GM12878 (cell line): ENCODE results near the gene PUSL1. TPM values are rescaled to one million over a fixed set of nuclear protein-coding genes. Genes with fewer than 3 reads are reported as not detected.
A peak's percentile ranks its signal among the peaks of the same experiment; 100 is the strongest.

Experiments
- ASH2L ChIP-seq: fragments of 300-600, 200-600 bp; sonication (generic); IDR thresholded peaks from 2 replicates; pipeline ENCODE4 v1.6.1; 2017; ENCODE audit warnings: low read depth, mild to moderate bottlenecking, borderline replicate concordance
- BACH1 ChIP-seq: fragments of 450-650 bp; IDR thresholded peaks from 2 replicates; pipeline ENCODE4 v1.6.1; 2017; ENCODE audit warnings: mild to moderate bottlenecking, borderline replicate concordance
- CUX1 ChIP-seq: IDR thresholded peaks from 2 replicates; pipeline ENCODE4 v1.6.1; 2012; ENCODE audit warnings: improper control_type of control experiment, low read depth, low read length; ENCODE audit not compliant: insufficient replicate concordance
- DPF2 ChIP-seq: fragments of 450-650 bp; IDR thresholded peaks from 2 replicates; pipeline ENCODE4 v1.6.1; 2017; ENCODE audit warnings: mild to moderate bottlenecking
- FOS ChIP-seq: IDR thresholded peaks from 3 replicates; pipeline ENCODE4 v1.6.1; 2011; ENCODE audit warnings: borderline replicate concordance; ENCODE audit not compliant: insufficient read length; ENCODE audit errors: extremely low read depth
- HDAC6 ChIP-seq: fragments of 200-600 bp; sonication (generic); IDR thresholded peaks from one replicate; pipeline ENCODE4 v1.8.0; 2017; ENCODE audit warnings: antibody characterized with exemption; ENCODE audit not compliant: unreplicated experiment
- HSF1 ChIP-seq: fragments of 150-350 bp; IDR thresholded peaks from 2 replicates; pipeline ENCODE4 v1.6.1; 2014; ENCODE audit warnings: mild to moderate bottlenecking, low read depth, low read length
- KDM1A ChIP-seq: fragments of 200-600 bp; sonication (generic); IDR thresholded peaks from 2 replicates; pipeline ENCODE4 v1.6.1; 2016; ENCODE audit warnings: borderline replicate concordance
- MEF2A ChIP-seq: IDR thresholded peaks from 2 replicates; pipeline ENCODE4 v1.6.1; 2011; ENCODE audit warnings: low read depth, mild to moderate bottlenecking, low read length, moderate library complexity; ENCODE audit not compliant: insufficient read depth
- NFXL1 ChIP-seq: fragments of 450-650 bp; IDR thresholded peaks from 2 replicates; pipeline ENCODE4 v1.6.1; 2017; ENCODE audit warnings: antibody characterized with exemption, mild to moderate bottlenecking, borderline replicate concordance
- SP1 ChIP-seq: IDR thresholded peaks from one replicate; pipeline ENCODE4 v1.6.1; 2011; ENCODE audit warnings: low read depth, low read length
- SREBF2 ChIP-seq: IDR thresholded peaks from 2 replicates; pipeline ENCODE4 v1.6.1; 2012; ENCODE audit warnings: mild to moderate bottlenecking, low read length
- TCF12 ChIP-seq: IDR thresholded peaks from 2 replicates; pipeline ENCODE4 v1.6.1; 2011; ENCODE audit warnings: low read depth, mild to moderate bottlenecking, low read length
- polyA plus RNA-seq, 11 experiments: library from polyadenylated mRNA; depleted of rRNA in 4 of 11; unstranded in 6 of 11; stranded (reverse) in 5 of 11; fragments of >200 nt; fragmentation: Nextera tagmentation in 4 of 11; fragmentation: Illumina TruSeq in 1 of 11; extraction: Ambion mirVana in 4 of 11; extraction: Trizol in 1 of 11; gene quantifications; 1 replicate in 1 of 11; 2 replicates in 10 of 11; pipeline versions ENCODE4 v1.2.1 to v1.2.3, GENCODE V29; 2011 to 2016; ENCODE audit warnings: inconsistent platforms in 2 of 11, missing spikeins in 2 of 11, low read depth in 1 of 11
- total RNA-seq, 4 experiments: library from RNA; depleted of rRNA in 3 of 4; stranded (reverse); fragments of >200 nt in 3 of 4; fragmentation: Illumina TruSeq in 1 of 4; extraction: Trizol in 1 of 4; gene quantifications; 2 replicates each; pipeline versions ENCODE4 v1.2.1 to v1.2.3, GENCODE V29; 2013 to 2021
- TF ChIP-seq, protein P1 (sequence below): IDR thresholded peaks from 2 replicates; pipeline ENCODE4 v1.6.1; 2012; ENCODE audit warnings: mild to moderate bottlenecking, low read depth, low read length
- TF ChIP-seq, protein P2 (sequence below): fragments of 450-650 bp; IDR thresholded peaks from 2 replicates; pipeline ENCODE4 v1.6.1; 2017; ENCODE audit warnings: mild to moderate bottlenecking, low read depth, inconsistent platforms; ENCODE audit not compliant: poor library complexity, severe bottlenecking

Gene PUSL1
- total and polyA plus RNA-seq, 10 of the 15 experiments (the other 5 are each of a cell fraction or from before 2014, with no cell fraction given): 0.16 to 28.4 (median 15.1) TPM

GRCh38 chr1:1273512-1274298, 34.7 kb upstream of the PUSL1 start, which contains the start of gene UBE2J2 (continued):
- TF ChIP-seq CUX1 (no peak), SREBF2 (no peak), BACH1 (peak; percentile 71), HDAC6 (no peak), ASH2L (peak; percentile 83; the same call in 1 of the 2 replicates), KDM1A (no peak), SP1 (peak; percentile 35), MEF2A (0 out of 2 replicates have a peak, but pooled peaks have one; percentile 38), DPF2 (peak; percentile 66), FOS (no peak), NFXL1 (0 out of 2 replicates have a peak, but pooled peaks have one; percentile 36), HSF1 (no peak), TCF12 (peak; percentile 76; the same call in 1 of the 2 replicates)
- TF ChIP-seq, protein P1, sequence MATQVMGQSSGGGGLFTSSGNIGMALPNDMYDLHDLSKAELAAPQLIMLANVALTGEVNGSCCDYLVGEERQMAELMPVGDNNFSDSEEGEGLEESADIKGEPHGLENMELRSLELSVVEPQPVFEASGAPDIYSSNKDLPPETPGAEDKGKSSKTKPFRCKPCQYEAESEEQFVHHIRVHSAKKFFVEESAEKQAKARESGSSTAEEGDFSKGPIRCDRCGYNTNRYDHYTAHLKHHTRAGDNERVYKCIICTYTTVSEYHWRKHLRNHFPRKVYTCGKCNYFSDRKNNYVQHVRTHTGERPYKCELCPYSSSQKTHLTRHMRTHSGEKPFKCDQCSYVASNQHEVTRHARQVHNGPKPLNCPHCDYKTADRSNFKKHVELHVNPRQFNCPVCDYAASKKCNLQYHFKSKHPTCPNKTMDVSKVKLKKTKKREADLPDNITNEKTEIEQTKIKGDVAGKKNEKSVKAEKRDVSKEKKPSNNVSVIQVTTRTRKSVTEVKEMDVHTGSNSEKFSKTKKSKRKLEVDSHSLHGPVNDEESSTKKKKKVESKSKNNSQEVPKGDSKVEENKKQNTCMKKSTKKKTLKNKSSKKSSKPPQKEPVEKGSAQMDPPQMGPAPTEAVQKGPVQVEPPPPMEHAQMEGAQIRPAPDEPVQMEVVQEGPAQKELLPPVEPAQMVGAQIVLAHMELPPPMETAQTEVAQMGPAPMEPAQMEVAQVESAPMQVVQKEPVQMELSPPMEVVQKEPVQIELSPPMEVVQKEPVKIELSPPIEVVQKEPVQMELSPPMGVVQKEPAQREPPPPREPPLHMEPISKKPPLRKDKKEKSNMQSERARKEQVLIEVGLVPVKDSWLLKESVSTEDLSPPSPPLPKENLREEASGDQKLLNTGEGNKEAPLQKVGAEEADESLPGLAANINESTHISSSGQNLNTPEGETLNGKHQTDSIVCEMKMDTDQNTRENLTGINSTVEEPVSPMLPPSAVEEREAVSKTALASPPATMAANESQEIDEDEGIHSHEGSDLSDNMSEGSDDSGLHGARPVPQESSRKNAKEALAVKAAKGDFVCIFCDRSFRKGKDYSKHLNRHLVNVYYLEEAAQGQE: peak; percentile 21; the same call in 1 of the 2 replicates
- TF ChIP-seq, protein P2, sequence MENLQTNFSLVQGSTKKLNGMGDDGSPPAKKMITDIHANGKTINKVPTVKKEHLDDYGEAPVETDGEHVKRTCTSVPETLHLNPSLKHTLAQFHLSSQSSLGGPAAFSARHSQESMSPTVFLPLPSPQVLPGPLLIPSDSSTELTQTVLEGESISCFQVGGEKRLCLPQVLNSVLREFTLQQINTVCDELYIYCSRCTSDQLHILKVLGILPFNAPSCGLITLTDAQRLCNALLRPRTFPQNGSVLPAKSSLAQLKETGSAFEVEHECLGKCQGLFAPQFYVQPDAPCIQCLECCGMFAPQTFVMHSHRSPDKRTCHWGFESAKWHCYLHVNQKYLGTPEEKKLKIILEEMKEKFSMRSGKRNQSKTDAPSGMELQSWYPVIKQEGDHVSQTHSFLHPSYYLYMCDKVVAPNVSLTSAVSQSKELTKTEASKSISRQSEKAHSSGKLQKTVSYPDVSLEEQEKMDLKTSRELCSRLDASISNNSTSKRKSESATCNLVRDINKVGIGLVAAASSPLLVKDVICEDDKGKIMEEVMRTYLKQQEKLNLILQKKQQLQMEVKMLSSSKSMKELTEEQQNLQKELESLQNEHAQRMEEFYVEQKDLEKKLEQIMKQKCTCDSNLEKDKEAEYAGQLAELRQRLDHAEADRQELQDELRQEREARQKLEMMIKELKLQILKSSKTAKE: no peak
